ENCODE measurements around the gene SSU72.

GRCh38 chr1:1561801-1562470, 12.7 kb downstream of the SSU72 start:
- TF ChIP-seq CTCF (conservative IDR thresholded peaks at IDR 0.05) (no peak), EZH2 (IDR thresholded peaks at IDR 0.05; ENCODE audit: low read depth) (no peak)
